SW480 (cell line): ENCODE measurements around the gene LRRTM4.
A peak's percentile ranks its signal among the peaks of the same experiment; 100 is the strongest.

Experiments used
- DNase-seq: peaks from one replicate; pipeline ENCODE4 v3.0.0-alpha.2; 2016; ENCODE audit warnings: low spot score

The LRRTM4 gene

GRCh38 chr2:77470096-77470495 lies 52.1 kb downstream of the LRRTM4 start:
- DNase-seq = no peak

GRCh38 chr2:77469106-77469505 lies 53.1 kb downstream of the LRRTM4 start:
- no peak for DNase-seq

GRCh38 chr2:77459840-77460239 lies 62.3 kb downstream of the LRRTM4 start:
- no peak for DNase-seq

GRCh38 chr2:77458216-77458615 lies 64.0 kb downstream of the LRRTM4 start:
- DNase-seq = no peak

GRCh38 chr2:77457665-77458064 lies 64.5 kb downstream of the LRRTM4 start:
- no peak for DNase-seq

- DNase-seq = no peak
These were observed 79.1 kb downstream of the LRRTM4 start for GRCh38 chr2:77443076-77443475.

- DNase-seq = no peak
These were observed 87.3 kb downstream of the LRRTM4 start for GRCh38 chr2:77434880-77435279.

- no peak for DNase-seq
These were observed 93.2 kb downstream of the LRRTM4 start for GRCh38 chr2:77428946-77429345.

GRCh38 chr2:77421971-77422370 lies 100.2 kb downstream of the LRRTM4 start:
- no peak for DNase-seq

- no peak for DNase-seq
These were observed 103.6 kb downstream of the LRRTM4 start for GRCh38 chr2:77418537-77418936.

- DNase-seq = no peak
These were observed 118.0 kb downstream of the LRRTM4 start for GRCh38 chr2:77404189-77404588.

GRCh38 chr2:77398970-77399600 lies 123.1 kb downstream of the LRRTM4 start:
- DNase-seq = no peak

- peak; percentile 67 for DNase-seq
These were observed 124.4 kb downstream of the LRRTM4 start for GRCh38 chr2:77397763-77398162.

- no peak for DNase-seq
These were observed 127.2 kb downstream of the LRRTM4 start for GRCh38 chr2:77395011-77395410.

- no peak for DNase-seq
These were observed 131.1 kb downstream of the LRRTM4 start for GRCh38 chr2:77391119-77391518.

- DNase-seq = no peak
These were observed 134.9 kb downstream of the LRRTM4 start for GRCh38 chr2:77387324-77387723.

- DNase-seq = no peak
These were observed 149.5 kb downstream of the LRRTM4 start for GRCh38 chr2:77372636-77373035.

- no peak for DNase-seq
These were observed 151.7 kb downstream of the LRRTM4 start for GRCh38 chr2:77370511-77370910.

GRCh38 chr2:77363277-77363676 lies 158.9 kb downstream of the LRRTM4 start:
- no peak for DNase-seq

- DNase-seq = no peak
These were observed 173.4 kb downstream of the LRRTM4 start for GRCh38 chr2:77348821-77349220.

- no peak for DNase-seq
These were observed 186.2 kb downstream of the LRRTM4 start for GRCh38 chr2:77336013-77336412.

GRCh38 chr2:77328134-77328931 lies 193.8 kb downstream of the LRRTM4 start:
- DNase-seq = no peak

GRCh38 chr2:77325395-77325794 lies 196.8 kb downstream of the LRRTM4 start:
- DNase-seq = no peak

GRCh38 chr2:77322431-77322830 lies 199.7 kb downstream of the LRRTM4 start:
- no peak for DNase-seq
